ENCODE measurements around the gene RPS15A. TPM values are rescaled to one million over a fixed set of nuclear protein-coding genes. Genes with fewer than 3 reads are reported as not detected.

Gene RPS15A
- 1,662 and 1,721 TPM in 2 replicates for total RNA-seq (2014; rRNA removed; shearing (Covaris generic))
- 651 and 660 TPM in 2 replicates for polyA plus RNA-seq (2016; fragmentation: Nextera tagmentation; extraction: Ambion mirVana)

GRCh38 chr16:18789850-18790706 lies at the start of gene RPS15A:
Gene RPS15A (minus strand): TSS chr16:18790334. CDS start chr16:18789113, 1,221 bp downstream.
- Histone ChIP-seq H3K9ac (peak within 1 kb of the TSS; percentile 95), H3K27ac (peak within 1 kb of the TSS; percentile 69), H3K9me3 (ENCODE audit: low read depth) (no peaks in the 10 kb centered on the region), H3K4me1 (ENCODE audit: insufficient read depth) (peaks cover 27% of the 10 kb centered on the region), H3K36me3 (ENCODE audit: low read depth) (peaks cover 59% of the 10 kb centered on the region), H3K4me2 (ENCODE audit: unreplicated experiment) (peak within 1 kb of the TSS; percentile 91), H3K27me3 (replicated peaks; ENCODE audit: insufficient read depth) (no peaks in the 10 kb centered on the region), H2AFZ (peak within 1 kb of the TSS; percentile 89), H4K20me1 (ENCODE audit: insufficient read depth) (peaks cover 33% of the 10 kb centered on the region), H3F3A (ENCODE audit: insufficient read depth) (peaks cover 62% of the 10 kb centered on the region), H3K9me2 (ENCODE audit: insufficient read depth) (no peaks in the 10 kb centered on the region), H3K4me3 (peak within 1 kb of the TSS; percentile 86), H3K79me2 (ENCODE audit: insufficient read depth) (peaks cover 68% of the 10 kb centered on the region)
- in situ Hi-C loops (cut with MboI), result no loop called here
- TF ChIP-seq EZH2 (IDR thresholded peaks at IDR 0.05; ENCODE audit: insufficient read depth, poor library complexity, severe bottlenecking) (no peak), EZH2phosphoT487 (IDR thresholded peaks at IDR 0.05; ENCODE audit: insufficient read depth, low read depth) (no peak)
- WGBS, 2 experiments (ENCODE audit: low coverage in 1 of 2, low lambda C conversion rate in 2 of 2, missing lambda C conversion rate in 2 of 2), result 2% methylated on average over 51 to 54 of the region's 60 CpGs
- peak; percentile 98 for DNase-seq

- H3K4me2 ChIP-seq (ENCODE audit: unreplicated experiment), result no peak overlapping the region
- H3K27me3 ChIP-seq (replicated peaks; ENCODE audit: insufficient read depth), result no peaks in the 10 kb centered on the region
- DNase-seq, result no peak
- no peaks in the 10 kb centered on the region for H3K9me2 ChIP-seq (ENCODE audit: insufficient read depth)
- no peak overlapping the region for H3K9ac ChIP-seq
- H3K9me3 ChIP-seq (ENCODE audit: low read depth), result no peaks in the 10 kb centered on the region
- H2AFZ ChIP-seq, result no peak overlapping the region
- H3K79me2 ChIP-seq (ENCODE audit: insufficient read depth), result peaks cover 32% of the 10 kb centered on the region
- 79 to 81% methylated on average over 6 of the region's 6 CpGs for WGBS, 2 experiments (ENCODE audit: low coverage in 1 of 2, low lambda C conversion rate in 2 of 2, missing lambda C conversion rate in 2 of 2)
- no peaks in the 10 kb centered on the region for H4K20me1 ChIP-seq (ENCODE audit: insufficient read depth)
- peaks cover 73% of the 10 kb centered on the region for H3K36me3 ChIP-seq (ENCODE audit: low read depth)
- TF ChIP-seq EZH2 (IDR thresholded peaks at IDR 0.05; ENCODE audit: insufficient read depth, poor library complexity, severe bottlenecking), result no peak
- H3F3A ChIP-seq (ENCODE audit: insufficient read depth), result no peaks in the 10 kb centered on the region
- H3K27ac ChIP-seq, result no peak overlapping the region
- H3K4me3 ChIP-seq, result no peak overlapping the region
- in situ Hi-C loops (cut with MboI), result no loop called here
- H3K4me1 ChIP-seq (ENCODE audit: insufficient read depth), result no peaks in the 10 kb centered on the region
These were observed 49.4 kb upstream of the RPS15A start for GRCh38 chr16:18839555-18839954.

GRCh38 chr16:18836702-18837101 lies 46.6 kb upstream of the RPS15A start:
- H3K27me3 ChIP-seq (replicated peaks; ENCODE audit: insufficient read depth), result no peaks in the 10 kb centered on the region
- peaks cover 88% of the 10 kb centered on the region for H3K36me3 ChIP-seq (ENCODE audit: low read depth)
- no peak overlapping the region for H3K27ac ChIP-seq
- H3K9me3 ChIP-seq (ENCODE audit: low read depth), result no peaks in the 10 kb centered on the region
- no peak overlapping the region for H2AFZ ChIP-seq
- H3K4me3 ChIP-seq, result no peak overlapping the region
- no peak overlapping the region for H3K9ac ChIP-seq
- no peaks in the 10 kb centered on the region for H3K4me1 ChIP-seq (ENCODE audit: insufficient read depth)
- no peaks in the 10 kb centered on the region for H3F3A ChIP-seq (ENCODE audit: insufficient read depth)
- no peak for DNase-seq
- no peaks in the 10 kb centered on the region for H3K9me2 ChIP-seq (ENCODE audit: insufficient read depth)
- in situ Hi-C loops (cut with MboI), result no loop called here
- TF ChIP-seq EZH2 (IDR thresholded peaks at IDR 0.05; ENCODE audit: insufficient read depth, poor library complexity, severe bottlenecking), result no peak
- TF ChIP-seq EZH2phosphoT487 (IDR thresholded peaks at IDR 0.05; ENCODE audit: insufficient read depth, low read depth), result no peak
- peaks cover 14% of the 10 kb centered on the region; the same call in 1 of the 2 replicates for H3K79me2 ChIP-seq (ENCODE audit: insufficient read depth)
- no peaks in the 10 kb centered on the region for H4K20me1 ChIP-seq (ENCODE audit: insufficient read depth)
- no peak overlapping the region for H3K4me2 ChIP-seq (ENCODE audit: unreplicated experiment)

GRCh38 chr16:18834864-18835263 lies 44.7 kb upstream of the RPS15A start:
- Histone ChIP-seq H2AFZ (no peak overlapping the region), H3K9me2 (ENCODE audit: insufficient read depth) (no peaks in the 10 kb centered on the region), H3K9me3 (ENCODE audit: low read depth) (no peaks in the 10 kb centered on the region), H3K36me3 (ENCODE audit: low read depth) (peaks cover 85% of the 10 kb centered on the region), H3K4me2 (ENCODE audit: unreplicated experiment) (no peak overlapping the region), H3K9ac (no peak overlapping the region), H3K27me3 (replicated peaks; ENCODE audit: insufficient read depth) (no peaks in the 10 kb centered on the region), H3K27ac (no peak overlapping the region), H3K4me1 (ENCODE audit: insufficient read depth) (no peaks in the 10 kb centered on the region), H3K79me2 (ENCODE audit: insufficient read depth) (peaks cover 9% of the 10 kb centered on the region; the same call in 1 of the 2 replicates), H4K20me1 (ENCODE audit: insufficient read depth) (no peaks in the 10 kb centered on the region), H3K4me3 (no peak overlapping the region), H3F3A (ENCODE audit: insufficient read depth) (no peaks in the 10 kb centered on the region)
- 81 to 82% methylated on average over 4 of the region's 4 CpGs for WGBS, 2 experiments (ENCODE audit: low coverage in 1 of 2, low lambda C conversion rate in 2 of 2, missing lambda C conversion rate in 2 of 2)
- in situ Hi-C loops (cut with MboI), result no loop called here
- TF ChIP-seq EZH2phosphoT487 (IDR thresholded peaks at IDR 0.05; ENCODE audit: insufficient read depth, low read depth) (no peak), EZH2 (IDR thresholded peaks at IDR 0.05; ENCODE audit: insufficient read depth, poor library complexity, severe bottlenecking) (no peak)
- DNase-seq, result no peak
